MM.1S (cell line): Measurements from ENCODE around the gene ACTL6B.

Experiments used
- DNase-seq: peaks from one replicate; pipeline ENCODE4 v3.0.0-alpha.2; 2015
- H2AFZ ChIP-seq: fragments of 300-600 bp; sonication (generic); 2 replicates; pipeline ENCODE4 v1.6.0; 2016; ENCODE audit warnings: antibody characterized with exemption, low read length
- H3F3A ChIP-seq: fragments of 300-600 bp; sonication (generic); 2 replicates; pipeline ENCODE4 v1.6.1; 2016; ENCODE audit warnings: mild to moderate bottlenecking, antibody characterized with exemption, low read length, moderate library complexity, mixed read lengths; ENCODE audit not compliant: insufficient read depth
- H3K27ac ChIP-seq: fragments of 300-600 bp; sonication (generic); 2 replicates; pipeline ENCODE4 v1.5.1; 2016; ENCODE audit warnings: mild to moderate bottlenecking, low read length
- H3K27me3 ChIP-seq: fragments of 300-600 bp; sonication (generic); replicated peaks from 2 replicates; pipeline ENCODE4 v1.6.0; 2016; ENCODE audit warnings: low read length; ENCODE audit not compliant: insufficient read depth
- H3K36me3 ChIP-seq: fragments of 300-600 bp; sonication (generic); replicated peaks from 2 replicates; pipeline ENCODE4 v1.6.1; 2016; ENCODE audit warnings: mild to moderate bottlenecking, low read length, mixed read lengths; ENCODE audit not compliant: insufficient read depth
- H3K4me1 ChIP-seq: fragments of 300-600 bp; sonication (generic); 2 replicates; pipeline ENCODE4 v1.6.1; 2016; ENCODE audit warnings: low read length, mixed read lengths
- H3K4me2 ChIP-seq: fragments of 300-600 bp; sonication (generic); 2 replicates; pipeline ENCODE4 v1.6.0; 2016; ENCODE audit warnings: low read depth, low read length
- H3K4me3 ChIP-seq: fragments of 300-600 bp; sonication (generic); 2 replicates; pipeline ENCODE4 v1.5.1; 2016; ENCODE audit warnings: low read length, mixed read lengths
- H3K79me2 ChIP-seq: fragments of 300-600 bp; sonication (generic); 2 replicates; pipeline ENCODE4 v1.6.1; 2016; ENCODE audit warnings: mixed run types, low read length, mixed read lengths
- H3K9ac ChIP-seq: fragments of 300-600 bp; sonication (generic); 2 replicates; pipeline ENCODE4 v1.6.1; 2016; ENCODE audit warnings: low read length, mixed read lengths
- H3K9me2 ChIP-seq: fragments of 300-600 bp; sonication (generic); replicated peaks from 2 replicates; pipeline ENCODE4 v1.6.1; 2016; ENCODE audit warnings: mild to moderate bottlenecking, low read length, mixed read lengths; ENCODE audit not compliant: insufficient read depth
- H3K9me3 ChIP-seq: fragments of 300-600 bp; sonication (generic); replicated peaks from 2 replicates; pipeline ENCODE4 v1.6.1; 2016; ENCODE audit warnings: mild to moderate bottlenecking, low read length, mixed read lengths; ENCODE audit not compliant: insufficient read depth
- H4K20me1 ChIP-seq: fragments of 300-600 bp; sonication (generic); 2 replicates; pipeline ENCODE4 v1.6.1; 2016; ENCODE audit warnings: mild to moderate bottlenecking, low read length, moderate library complexity, mixed read lengths; ENCODE audit not compliant: insufficient read depth
- CTCF ChIP-seq: fragments of 300-600 bp; sonication (generic); IDR thresholded peaks from 2 replicates; pipeline ENCODE4 v1.5.1; 2016; ENCODE audit warnings: antibody characterized with exemption, low read length, mixed read lengths
- EZH2 ChIP-seq: fragments of 300-600 bp; sonication (generic); optimal IDR thresholded peaks from 2 replicates; pipeline ENCODE3; 2017; ENCODE audit warnings: low read depth, mild to moderate bottlenecking, antibody characterized with exemption, low read length, mixed read lengths
- EZH2phosphoT487 ChIP-seq: fragments of 300-600 bp; sonication (generic); IDR thresholded peaks from 2 replicates; pipeline ENCODE4 v1.6.1; 2018; ENCODE audit warnings: antibody characterized with exemption, low read length

ACTL6B gene

GRCh38 chr7:100604976-100605911, 51.0 kb downstream of the ACTL6B start:
- Histone ChIP-seq H3K27ac (no peak overlapping the region), H3K9ac (no peak overlapping the region; the same call in 1 of the 2 replicates), H2AFZ (peak overlapping the region; percentile 89), H3K27me3 (peaks cover 85% of the 10 kb centered on the region), H3K4me1 (no peaks in the 10 kb centered on the region; the same call in 1 of the 2 replicates), H3K9me2 (no peaks in the 10 kb centered on the region), H3K4me3 (peak overlapping the region; percentile 69), H3K4me2 (peak overlapping the region; percentile 99), H3K36me3 (no peaks in the 10 kb centered on the region), H3K9me3 (no peaks in the 10 kb centered on the region), H3K79me2 (no peaks in the 10 kb centered on the region), H3F3A (no peaks in the 10 kb centered on the region), H4K20me1 (no peaks in the 10 kb centered on the region)
- DNase-seq: no peak
- TF ChIP-seq EZH2phosphoT487 (no peak), EZH2 (peak; percentile 64), CTCF (no peak)

- peak overlapping the region; percentile 25; the same call in 1 of the 2 replicates for H3K9ac ChIP-seq
- no peak overlapping the region for H3K27ac ChIP-seq
- H3K4me3 ChIP-seq: peak overlapping the region; percentile 69
- H3K36me3 ChIP-seq: no peaks in the 10 kb centered on the region
- H3F3A ChIP-seq: no peaks in the 10 kb centered on the region
- peak overlapping the region; percentile 99 for H3K4me2 ChIP-seq
- no peaks in the 10 kb centered on the region for H4K20me1 ChIP-seq
- peak; percentile 43 for DNase-seq
- no peak for TF ChIP-seq EZH2
- peak; percentile 39 for TF ChIP-seq CTCF
- TF ChIP-seq EZH2phosphoT487: no peak
- no peaks in the 10 kb centered on the region; the same call in 1 of the 2 replicates for H3K4me1 ChIP-seq
- H3K27me3 ChIP-seq: peaks cover 84% of the 10 kb centered on the region
- H3K79me2 ChIP-seq: no peaks in the 10 kb centered on the region
- no peaks in the 10 kb centered on the region for H3K9me3 ChIP-seq
- H3K9me2 ChIP-seq: no peaks in the 10 kb centered on the region
- H2AFZ ChIP-seq: peak overlapping the region; percentile 89
These were observed 51.9 kb downstream of the ACTL6B start for GRCh38 chr7:100604028-100604975.

- TF ChIP-seq CTCF (no peak), EZH2phosphoT487 (no peak), EZH2 (no peak)
- H4K20me1 ChIP-seq: no peaks in the 10 kb centered on the region
- no peaks in the 10 kb centered on the region for H3K9me3 ChIP-seq
- H3K27me3 ChIP-seq: peaks cover 82% of the 10 kb centered on the region
- no peaks in the 10 kb centered on the region; the same call in 1 of the 2 replicates for H3K4me1 ChIP-seq
- H3K9me2 ChIP-seq: no peaks in the 10 kb centered on the region
- peak overlapping the region; percentile 99 for H3K4me2 ChIP-seq
- no peak for DNase-seq
- no peaks in the 10 kb centered on the region for H3K36me3 ChIP-seq
- H3K4me3 ChIP-seq: peak overlapping the region; percentile 42; the same call in 1 of the 2 replicates
- peak overlapping the region; percentile 63 for H2AFZ ChIP-seq
- H3K79me2 ChIP-seq: no peaks in the 10 kb centered on the region
- no peak overlapping the region for H3K9ac ChIP-seq
- no peaks in the 10 kb centered on the region for H3F3A ChIP-seq
- H3K27ac ChIP-seq: no peak overlapping the region
These were observed 52.6 kb downstream of the ACTL6B start for GRCh38 chr7:100603726-100604027.
